GM18517 (cell line): Measurements from ENCODE around the gene MCAM.
A peak's percentile ranks its signal among the peaks of the same experiment; 100 is the strongest.

Experiments
- ATAC-seq: cut with Tn5 transposase; IDR thresholded peaks from one replicate; pipeline ENCODE4 v1.9.1; 2021; ENCODE audit warnings: mild to moderate bottlenecking, moderate library complexity; ENCODE audit not compliant: unreplicated experiment

The MCAM gene

DNA sequence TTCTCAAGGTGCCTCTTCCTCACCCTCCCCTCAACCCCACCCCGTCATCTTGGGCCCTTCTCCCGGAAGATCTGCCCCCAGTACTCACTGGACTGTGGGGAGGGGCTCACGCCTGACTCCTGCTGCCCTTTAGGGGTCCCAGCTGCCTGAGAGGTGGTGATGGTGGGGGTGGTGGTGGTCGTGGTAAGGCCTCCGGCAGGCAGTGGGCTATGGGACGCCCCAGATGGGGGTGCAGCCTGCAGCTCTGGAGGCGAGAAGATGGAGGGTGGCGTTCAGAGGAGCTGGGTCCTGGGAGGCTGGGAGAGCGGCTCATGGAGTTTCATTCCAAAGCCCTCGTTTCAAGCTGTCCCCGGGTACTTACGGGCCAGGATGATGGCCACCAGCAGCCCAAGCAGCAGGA, 28.8 kb upstream of the MCAM start:
- ATAC-seq: no peak

DNA sequence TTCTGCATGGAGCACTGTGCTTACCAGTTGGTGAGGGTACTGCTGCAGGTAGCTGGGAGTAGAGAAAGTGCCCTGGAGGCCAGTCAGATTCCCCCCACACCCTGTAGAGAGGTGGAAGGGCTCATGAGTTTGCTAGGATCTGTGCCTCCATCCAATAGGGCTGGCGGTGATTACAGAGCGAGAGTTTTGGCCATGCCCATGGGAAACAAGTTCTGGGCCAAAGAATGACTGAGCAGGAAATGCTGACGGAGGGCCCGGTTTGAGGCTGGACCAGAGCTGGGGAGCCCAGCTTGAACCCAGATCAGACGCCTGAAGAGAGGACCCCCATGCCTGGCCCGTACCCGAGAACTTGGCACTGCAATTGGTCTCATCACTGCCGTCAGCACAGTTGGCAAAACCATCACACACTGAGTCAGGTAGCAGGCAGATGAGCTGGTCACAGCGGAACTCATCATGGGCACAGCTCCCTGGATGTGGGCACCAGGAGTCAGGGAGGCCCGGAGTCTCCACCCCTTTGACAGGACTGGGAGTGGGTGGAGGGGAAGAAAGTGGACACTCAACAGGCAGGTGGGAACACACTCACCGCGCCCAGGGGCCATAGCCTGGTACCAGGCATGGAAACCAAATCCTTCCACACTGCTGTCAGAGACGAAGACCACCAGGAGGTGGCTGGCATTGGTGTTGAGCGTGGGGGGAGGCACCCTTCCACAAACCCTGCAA, 27.5 kb upstream of the MCAM start:
- no peak for ATAC-seq

DNA sequence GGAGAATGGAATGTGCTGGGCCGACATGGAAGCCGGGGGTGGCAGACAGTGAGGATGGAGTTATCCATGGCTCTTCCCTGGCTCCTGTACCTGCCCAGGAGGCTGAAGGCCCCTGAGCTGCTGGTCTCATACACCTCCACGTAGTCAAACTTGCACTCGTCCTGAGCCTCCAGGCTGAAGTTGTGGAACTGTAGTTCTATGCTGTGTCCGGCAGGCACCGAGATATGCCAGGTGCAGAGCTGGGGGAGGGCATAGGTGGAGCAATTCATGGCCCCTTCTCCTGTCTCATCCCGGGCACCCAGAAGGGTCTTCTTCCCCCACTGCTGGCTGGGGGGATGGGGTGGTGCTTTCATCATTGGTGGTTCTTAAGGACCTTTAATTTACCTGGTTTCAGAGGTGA, 26.8 kb upstream of the MCAM start:
- no peak for ATAC-seq

DNA sequence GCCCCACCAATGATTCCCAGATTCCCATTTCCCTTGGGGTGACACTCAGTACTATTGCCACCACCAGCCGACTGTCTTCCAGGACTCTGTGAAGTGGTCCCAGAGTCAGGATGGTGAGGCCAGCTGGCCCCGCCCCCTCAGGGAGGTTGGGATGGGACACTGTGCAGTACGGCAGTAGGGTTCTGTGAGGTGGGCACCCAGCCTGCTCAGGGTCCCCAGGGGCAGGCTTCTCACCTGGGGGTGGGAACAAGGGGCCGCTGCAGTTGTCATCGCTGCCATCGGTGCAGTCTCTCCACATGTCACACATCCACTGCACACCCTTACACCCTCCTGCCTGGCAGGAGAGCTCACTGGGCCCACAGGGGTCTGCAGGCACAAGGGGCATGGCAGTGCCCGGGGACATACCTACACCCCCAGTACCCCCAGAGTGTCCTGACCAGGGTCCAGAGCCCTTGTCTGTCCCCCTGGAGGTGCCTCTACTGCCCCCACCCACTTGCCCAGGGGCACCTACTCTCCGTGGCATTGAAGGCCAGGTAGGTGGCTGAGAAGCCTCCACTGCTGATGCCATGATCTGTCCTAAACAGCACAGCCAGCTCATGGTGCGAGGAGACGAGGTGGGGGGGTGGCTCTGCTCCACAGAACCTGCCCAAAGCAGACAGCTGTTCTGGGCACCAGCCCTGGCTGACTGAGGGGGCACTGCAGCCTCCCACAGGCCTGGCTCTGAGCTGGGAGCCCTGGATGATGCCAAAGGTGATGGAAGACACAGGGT, 25.6 kb upstream of the MCAM start:
- no peak for ATAC-seq

DNA sequence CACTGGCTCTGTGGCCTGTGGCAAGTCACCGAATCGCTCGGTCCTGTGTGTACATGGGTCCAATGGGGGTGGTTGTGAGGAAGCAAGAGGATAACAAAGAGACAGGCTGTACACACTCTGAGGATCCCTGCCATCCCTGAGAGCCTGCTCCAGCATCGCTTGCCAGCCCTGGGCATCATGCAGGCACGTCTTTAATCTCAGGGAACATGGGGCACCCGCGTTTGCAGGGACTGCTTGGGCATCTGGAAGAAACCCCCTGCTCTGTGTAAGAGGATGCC, 25.0 kb upstream of the MCAM start:
- no peak for ATAC-seq

DNA sequence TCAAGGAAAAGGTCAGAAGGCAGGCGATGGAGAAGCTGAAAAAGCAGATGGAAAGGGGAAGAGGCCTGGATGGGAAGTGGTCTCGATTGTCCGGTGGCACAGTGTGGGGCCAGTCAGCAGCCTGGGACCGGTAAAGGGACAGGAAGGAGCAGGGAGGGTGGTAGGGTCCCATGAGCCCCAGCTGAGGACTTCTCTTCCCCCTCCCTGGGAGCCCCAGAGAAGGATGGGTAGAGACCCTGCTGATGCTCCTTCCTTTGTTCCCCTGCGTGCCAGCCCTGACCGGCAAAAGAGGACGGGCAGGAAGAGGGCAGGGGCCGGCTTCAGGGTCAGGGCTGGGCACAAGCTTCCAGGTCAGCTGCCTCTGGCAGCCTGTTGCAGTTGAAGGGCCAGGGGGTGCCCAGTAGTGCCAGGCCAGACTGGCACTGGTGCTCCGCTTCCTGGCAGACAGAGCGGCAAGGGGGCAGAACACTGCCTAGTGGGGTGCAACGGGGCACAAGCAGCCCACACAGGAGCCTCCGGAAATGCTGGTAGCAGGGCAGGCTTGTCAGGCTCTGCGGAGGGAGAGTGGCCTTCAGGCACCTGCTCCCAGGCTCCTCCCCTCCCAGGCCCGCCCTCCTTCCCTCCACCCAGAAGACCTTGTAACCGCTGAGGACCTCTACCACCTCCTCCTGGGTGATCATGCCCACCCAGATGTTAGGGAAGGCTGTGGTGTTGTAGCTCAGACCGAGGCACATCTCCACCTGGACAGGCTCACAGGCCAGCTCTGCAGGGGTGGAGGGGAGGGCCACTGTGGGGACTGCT, 24.5 kb upstream of the MCAM start:
- no peak for ATAC-seq

DNA sequence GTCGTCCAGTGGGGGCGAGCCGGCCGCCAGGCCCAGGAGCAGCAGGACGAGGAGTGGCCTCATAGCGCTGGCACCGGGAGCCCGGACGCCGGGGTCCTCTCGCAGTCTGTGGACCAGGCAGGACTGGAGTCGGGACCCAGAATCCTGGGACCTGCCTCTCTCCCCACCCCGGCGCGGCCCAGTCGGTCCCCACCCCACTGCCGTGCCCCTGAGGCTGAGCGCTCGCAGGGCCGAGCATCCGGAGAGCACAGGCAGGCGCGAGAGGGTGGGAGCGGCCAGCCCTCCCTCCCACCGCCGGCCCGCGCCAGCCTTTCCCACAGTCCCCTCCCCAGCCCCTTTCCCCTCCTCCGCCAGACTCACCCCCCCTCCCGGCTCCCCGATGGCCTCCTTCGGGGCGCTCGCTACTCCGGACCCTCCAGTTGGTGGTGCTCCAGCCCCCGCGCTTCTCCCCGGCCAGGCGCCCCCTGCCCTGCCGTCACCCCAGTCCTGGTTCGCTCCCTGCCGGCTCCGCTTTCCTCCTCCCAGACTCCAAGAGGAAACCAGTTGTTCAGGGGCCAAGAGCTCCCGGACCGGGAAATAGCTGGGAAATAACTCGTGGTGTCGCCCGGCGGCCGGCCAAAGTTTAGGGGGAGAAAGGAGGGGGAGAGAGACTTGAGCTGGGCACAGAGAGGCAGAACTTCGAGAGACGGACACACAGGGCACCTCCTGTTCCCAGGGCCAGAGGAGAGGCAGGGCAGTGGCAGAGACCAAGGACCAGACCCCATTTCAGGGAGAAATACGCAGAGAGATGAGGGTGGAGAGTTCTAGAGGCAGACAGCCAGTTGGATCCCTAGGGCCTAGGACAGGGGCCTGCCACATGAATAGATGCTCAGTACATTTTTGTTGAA, 23.6 kb upstream of the MCAM start, which contains the start of gene C1QTNF5:
Gene C1QTNF5, minus strand, starts transcription at position 549 of the 887 bp plus-strand sequence. Its CDS starts 486 bp downstream, at position 63.
- no peak for ATAC-seq

DNA sequence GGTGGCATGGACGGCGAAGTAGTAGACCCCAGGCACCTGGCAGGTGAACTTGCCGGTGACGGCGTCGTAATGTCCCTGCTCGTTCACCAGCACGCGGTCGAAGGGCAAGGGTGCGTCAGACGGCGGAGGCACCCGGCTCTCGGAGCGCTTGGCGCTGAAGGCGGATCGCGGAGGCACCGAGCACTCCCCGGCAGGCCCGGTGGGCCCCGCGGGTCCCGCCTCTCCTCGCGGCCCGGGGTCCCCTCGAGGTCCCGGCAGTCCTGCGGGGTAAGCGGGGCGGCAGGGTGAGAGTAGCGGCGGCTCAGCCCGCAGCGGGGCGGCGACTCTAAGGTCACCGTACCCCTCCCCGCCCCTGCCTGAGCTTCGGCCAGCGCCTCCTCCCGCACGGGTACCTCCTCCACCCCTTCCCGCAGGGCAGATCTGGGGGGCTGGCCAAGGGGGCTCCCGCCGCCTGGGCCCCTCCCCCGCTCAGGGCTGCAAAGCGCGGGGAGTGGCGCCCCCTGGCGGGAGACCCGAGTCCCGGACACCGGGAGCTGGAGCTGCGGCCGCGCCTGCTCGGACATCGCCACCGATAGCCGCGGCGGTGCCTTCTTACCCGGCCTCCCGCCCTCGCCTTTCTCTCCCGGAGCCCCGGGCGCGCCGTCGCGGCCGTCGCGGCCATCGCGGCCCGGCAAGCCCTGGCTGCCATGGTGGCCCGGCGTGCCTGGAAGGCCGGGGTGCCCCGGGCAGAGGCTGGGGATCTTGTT, 22.8 kb upstream of the MCAM start:
- no peak for ATAC-seq

DNA sequence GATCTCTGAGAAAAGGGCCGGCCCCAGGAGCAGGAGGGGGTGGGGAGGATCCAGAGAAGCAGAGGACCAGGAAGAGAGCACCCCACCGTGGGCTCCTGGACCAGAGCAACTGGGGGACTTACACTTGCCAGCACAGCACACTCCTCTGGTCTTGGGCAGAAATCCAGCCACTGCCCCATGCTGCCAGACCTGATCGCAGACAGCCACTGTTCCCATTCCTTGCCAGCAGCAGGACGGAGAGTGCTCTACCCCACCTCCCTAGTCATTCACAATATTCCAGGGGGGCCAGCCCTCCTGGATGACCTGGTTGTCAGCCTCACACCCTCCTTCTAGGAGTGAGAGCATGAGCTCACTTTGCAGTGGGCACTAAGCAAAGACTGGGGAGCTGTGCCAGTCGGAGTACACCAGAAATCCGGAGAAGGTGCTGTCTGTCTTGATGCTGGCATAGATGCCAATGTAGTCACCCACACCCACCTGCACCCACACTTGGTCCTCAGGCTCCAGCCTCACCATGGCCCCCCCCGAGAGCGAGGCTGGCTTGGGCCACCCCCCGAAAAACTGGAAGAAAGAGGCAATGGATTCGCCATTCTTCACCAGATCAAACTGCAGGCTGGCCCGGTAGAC, 22.1 kb upstream of the MCAM start:
- ATAC-seq: no peak

DNA sequence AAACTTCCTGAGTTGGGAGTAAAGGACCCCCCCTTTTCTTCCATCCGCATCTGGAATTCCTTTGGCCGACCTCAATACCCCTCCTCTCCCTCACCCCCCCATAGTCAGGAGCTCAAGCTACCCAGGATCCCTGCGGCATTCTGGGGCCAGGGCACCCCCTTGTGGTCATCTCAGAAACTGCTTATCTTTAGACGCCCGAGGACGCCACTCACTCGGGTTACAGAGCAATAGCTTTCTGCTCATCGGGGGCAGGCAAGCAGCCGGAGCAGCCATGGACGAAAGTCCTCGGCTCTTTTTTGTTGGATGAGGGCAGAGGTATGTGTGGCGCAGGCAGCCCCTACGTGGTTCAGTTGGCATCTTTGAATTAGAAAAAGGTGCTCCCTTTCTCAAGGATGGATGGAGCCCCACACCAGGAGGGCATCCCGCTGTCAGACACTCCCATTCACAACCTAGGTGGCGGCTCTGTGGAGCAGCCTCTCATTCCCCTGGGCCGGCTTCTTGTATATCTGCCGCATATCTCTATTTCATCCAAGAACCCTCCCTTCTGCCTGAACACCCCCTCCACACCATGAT, 21.5 kb upstream of the MCAM start:
- ATAC-seq: no peak

DNA sequence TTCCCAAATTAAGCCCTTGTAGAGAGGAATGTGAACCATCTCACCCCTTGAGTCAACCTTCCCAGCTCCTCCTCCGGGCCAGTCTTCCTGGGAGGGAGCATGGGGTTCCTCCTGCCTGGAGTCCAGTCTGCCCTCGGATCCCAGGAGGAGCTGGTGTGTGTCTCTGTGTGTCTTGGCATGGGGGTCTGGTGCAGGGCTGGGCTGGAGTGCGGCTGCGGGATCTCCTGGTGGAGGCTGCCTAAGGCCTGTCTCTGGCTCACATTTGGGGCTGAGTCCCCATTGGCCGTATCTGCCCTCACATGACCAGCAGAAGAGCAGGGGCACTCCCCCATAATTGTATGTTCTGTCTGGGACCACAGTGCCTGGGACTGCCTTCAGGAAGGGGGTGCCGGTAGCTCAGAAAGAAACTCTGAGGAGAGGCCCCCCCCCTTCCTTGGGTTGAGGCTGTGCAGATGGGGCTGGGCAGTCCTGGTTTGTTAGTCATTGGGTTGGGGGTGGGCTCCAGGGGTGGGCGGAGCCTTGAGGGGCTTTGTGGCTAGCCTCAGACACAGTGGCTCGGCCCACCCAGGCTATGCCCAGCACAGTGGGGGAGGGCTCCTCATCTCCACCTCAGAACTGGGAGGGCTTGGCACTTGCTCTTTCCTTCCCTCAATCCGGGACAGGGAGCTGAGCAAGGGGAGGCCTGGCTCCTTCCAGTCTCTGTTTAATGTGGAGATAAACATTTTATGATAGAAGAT, 20.8 kb upstream of the MCAM start:
- no peak for ATAC-seq

DNA sequence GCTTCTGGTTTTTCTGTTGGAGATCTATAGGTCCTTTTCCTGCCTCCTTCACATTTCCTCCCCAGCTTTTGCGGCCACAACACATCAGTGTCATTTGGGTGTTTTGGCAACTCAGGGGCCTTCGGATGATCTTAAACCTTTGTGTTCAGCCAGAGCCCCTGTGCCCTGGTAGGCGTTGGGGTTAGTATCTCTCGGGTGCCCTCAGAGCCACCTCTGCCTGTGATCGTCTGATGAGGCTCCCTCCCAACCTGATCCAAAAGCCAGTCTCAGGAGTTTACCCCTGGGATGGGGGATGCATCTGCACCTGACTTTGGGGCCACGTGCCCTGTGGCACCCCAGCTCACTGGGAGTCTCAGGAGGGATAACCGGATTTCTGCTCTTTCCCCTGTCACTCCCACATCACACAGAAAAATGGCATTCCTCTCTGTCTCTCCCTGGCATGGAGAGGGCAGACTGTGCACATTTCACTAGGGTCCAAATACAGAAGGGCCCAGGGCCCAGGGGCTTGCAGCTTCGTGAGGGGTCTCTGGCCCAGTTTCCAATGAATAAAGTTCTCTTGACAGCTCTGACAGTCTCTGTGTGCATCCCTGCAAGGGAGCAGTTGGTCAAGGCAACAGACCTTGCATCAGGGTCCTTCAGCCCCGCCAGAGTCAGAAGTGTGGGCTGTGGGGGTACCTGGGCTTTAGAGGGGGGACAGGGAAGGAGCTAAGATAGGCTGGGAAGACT, 20.0 kb upstream of the MCAM start:
- ATAC-seq: no peak

DNA sequence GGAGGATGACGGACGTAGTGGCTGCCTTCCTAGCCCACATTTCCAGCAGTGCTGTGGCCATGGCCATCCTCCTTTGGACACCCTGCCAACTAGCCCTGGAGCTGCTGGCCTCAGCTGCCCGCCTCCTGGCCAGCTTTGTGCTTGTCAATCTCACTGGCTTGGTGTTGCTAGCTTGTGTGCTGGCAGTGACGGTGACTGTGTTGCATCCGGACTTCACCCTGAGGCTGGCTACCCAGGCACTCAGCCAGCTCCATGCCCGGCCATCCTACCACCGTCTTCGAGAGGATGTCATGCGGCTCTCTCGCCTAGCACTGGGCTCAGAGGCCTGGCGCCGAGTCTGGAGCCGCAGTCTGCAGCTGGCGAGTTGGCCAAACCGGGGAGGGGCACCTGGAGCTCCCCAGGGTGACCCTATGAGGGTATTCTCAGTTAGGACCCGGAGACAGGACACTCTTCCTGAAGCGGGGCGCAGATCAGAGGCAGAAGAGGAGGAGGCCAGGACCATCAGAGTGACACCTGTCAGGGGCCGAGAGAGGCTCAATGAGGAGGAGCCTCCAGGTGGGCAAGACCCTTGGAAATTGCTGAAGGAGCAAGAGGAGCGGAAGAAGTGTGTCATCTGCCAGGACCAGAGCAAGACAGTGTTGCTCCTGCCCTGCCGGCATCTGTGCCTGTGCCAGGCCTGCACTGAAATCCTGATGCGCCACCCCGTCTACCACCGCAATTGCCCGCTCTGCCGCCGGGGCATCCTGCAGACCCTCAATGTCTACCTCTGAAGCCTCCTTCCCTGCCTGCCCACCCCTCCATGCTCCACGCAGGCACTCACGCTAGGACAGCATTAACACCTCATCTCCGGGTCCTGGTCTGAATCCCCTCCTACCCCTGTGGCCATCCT, 19.0 kb upstream of the MCAM start:
- ATAC-seq: no peak

DNA sequence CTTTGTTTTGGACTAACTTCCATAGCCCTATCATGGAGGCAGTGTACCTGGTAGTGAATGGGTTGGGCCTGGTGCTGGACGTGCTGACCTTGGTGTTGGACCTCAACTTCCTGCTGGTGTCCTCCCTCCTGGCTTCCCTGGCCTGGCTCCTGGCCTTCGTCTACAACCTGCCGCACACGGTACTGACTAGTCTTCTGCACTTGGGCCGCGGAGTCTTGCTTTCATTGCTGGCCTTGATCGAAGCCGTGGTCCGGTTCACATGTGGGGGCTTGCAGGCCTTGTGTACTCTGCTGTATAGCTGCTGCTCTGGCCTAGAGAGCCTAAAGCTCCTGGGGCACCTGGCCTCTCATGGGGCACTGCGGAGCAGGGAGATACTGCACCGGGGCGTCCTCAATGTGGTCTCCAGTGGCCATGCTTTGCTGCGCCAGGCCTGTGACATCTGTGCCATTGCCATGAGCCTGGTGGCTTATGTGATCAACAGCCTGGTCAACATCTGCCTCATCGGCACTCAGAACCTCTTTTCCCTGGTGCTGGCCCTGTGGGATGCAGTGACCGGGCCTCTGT, 18.2 kb upstream of the MCAM start:
- no peak for ATAC-seq

DNA sequence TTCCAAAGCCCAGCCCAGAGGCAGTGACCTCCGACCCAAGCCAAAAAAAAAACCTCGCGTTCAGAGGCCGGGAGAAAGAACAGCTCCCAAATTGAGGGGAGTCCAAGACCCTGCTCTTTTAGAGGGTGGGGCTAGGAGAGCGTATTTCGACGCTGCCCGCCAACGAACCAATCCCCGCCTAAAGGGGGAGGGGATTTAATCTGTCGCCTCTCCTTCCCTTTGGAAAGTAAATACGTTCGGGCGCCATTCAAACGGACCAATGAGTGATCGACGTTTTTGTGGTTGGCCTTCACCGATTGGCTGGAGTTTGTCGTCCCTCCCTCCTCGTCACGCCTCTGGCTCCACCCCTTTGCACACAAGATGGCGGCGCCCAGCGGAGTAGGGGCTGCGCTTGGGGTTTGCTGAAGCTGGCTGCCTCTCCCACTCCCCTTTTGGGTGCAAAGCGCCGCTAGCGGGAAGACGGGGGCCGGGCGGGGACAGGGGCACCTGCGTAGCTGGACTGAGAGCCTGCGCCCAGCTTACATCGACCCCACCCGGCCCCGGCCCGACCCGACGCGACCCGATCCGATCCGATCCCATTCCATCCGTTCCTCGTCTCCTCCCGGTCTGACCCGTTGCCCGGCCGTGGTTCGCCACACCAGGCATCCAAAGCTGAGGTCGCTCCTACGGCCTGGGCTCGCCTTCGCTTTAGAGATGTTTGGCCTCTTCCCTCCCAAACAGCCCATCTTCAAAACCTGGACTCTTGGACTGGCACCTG, 17.4 kb upstream of the MCAM start, which contains the start of gene RNF26:
Gene RNF26, plus strand, starts transcription at position 354 of the 757 bp plus-strand sequence. CDS start 596 bp downstream, outside the sequence.
- peak; percentile 94 for ATAC-seq
